ENCODE data around the gene SH2B3.

DNA sequence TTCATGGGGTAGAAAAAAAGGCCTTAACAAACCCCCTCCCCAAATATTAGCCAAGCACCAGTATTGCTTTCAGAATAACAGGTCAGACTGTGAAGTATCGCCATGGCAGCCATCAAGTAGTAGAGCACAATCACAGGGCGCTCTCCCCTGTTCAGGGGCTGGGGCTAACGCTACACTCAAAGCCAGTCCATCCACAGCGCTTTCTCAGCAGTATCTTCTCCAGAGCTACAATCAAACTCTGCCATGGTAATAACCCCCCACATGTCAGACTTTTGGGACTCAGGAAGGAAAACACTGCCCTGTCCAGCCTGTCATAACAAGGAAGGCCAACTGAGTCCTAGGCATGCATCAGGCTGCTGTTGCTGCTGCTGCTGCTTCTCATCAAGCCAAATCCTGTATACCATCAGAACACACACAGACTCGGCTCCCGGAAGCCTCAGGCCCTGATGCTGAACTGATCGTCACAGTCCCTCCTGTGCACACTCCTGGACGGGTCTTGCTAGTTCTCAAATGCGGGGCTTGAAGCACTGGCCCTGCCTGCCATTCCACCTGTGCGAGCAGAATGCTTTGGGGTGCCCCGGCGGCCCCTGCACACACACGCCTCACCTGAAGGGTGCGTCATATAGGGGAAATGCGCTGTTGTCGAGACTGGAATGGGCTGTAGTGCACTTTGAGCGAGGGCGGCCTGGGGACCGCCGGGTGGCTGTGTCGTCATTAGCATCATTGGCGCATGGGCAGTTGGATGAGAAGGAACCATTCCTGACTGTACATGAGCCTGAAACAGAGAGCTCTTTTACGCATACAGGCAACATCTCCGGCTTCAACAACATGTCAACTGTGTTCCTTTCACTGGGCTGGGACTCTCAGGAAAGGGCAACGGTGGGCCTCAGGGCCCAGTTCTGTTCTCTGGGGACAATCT is 47.6 kb downstream of the SH2B3 start:
- no peak for TF ChIP-seq CREB1 (IDR thresholded peaks at IDR 0.05)
- no peak for TF ChIP-seq CREB1 (CRISPR knock-in tag; IDR thresholded peaks at IDR 0.05)
- TF ChIP-seq CEBPB (IDR thresholded peaks at IDR 0.05; ENCODE audit: borderline replicate concordance, low read depth, low read length), result no peak
- TF ChIP-seq CHD2 (IDR thresholded peaks at IDR 0.05; ENCODE audit: low read depth, low read length), result no peak
- no peak for TF ChIP-seq ZNF709 (CRISPR knock-in tag; IDR thresholded peaks at IDR 0.05)
- no peak for TF ChIP-seq FOSL2 (CRISPR knock-in tag; IDR thresholded peaks at IDR 0.05)
- no peak for TF ChIP-seq KAT7 (CRISPR knock-in tag; IDR thresholded peaks at IDR 0.05; ENCODE audit: borderline replicate concordance)

Measured in HepG2 (cell line).